Adrenal gland (tissue), 5 donors: ENCODE results near the gene TDRD3.

Experiments
- POLR2A ChIP-seq, 2 donors: fragments of 450-650 bp; IDR thresholded peaks; one replicate each; pipeline ENCODE4 v1.6.1; 2017; ENCODE audit warnings: antibody characterized with exemption in 2 of 2, mild to moderate bottlenecking in 2 of 2, moderate library complexity in 1 of 2
- TF ChIP-seq, protein P1 (sequence below), 6 experiments: fragments of 450-650 bp in 4 of 6; fragments of 200-600 bp in 2 of 6; sonication (generic) in 1 of 6; IDR thresholded peaks; 1 replicate in 5 of 6; 2 replicates in 1 of 6; pipeline versions ENCODE4 v1.5.1 to v1.8.0; 2016 to 2021; ENCODE audit warnings: antibody characterized with exemption in 6 of 6, mild to moderate bottlenecking in 2 of 6, moderate library complexity in 1 of 6
- donor health status: DM: no; HTN: no; CAD: no.

GRCh38 chr13:60494296-60494695, 97.3 kb downstream of the TDRD3 start:
- no peak for TF ChIP-seq POLR2A (IDR thresholded peaks at IDR 0.05)
- TF ChIP-seq, protein P1, sequence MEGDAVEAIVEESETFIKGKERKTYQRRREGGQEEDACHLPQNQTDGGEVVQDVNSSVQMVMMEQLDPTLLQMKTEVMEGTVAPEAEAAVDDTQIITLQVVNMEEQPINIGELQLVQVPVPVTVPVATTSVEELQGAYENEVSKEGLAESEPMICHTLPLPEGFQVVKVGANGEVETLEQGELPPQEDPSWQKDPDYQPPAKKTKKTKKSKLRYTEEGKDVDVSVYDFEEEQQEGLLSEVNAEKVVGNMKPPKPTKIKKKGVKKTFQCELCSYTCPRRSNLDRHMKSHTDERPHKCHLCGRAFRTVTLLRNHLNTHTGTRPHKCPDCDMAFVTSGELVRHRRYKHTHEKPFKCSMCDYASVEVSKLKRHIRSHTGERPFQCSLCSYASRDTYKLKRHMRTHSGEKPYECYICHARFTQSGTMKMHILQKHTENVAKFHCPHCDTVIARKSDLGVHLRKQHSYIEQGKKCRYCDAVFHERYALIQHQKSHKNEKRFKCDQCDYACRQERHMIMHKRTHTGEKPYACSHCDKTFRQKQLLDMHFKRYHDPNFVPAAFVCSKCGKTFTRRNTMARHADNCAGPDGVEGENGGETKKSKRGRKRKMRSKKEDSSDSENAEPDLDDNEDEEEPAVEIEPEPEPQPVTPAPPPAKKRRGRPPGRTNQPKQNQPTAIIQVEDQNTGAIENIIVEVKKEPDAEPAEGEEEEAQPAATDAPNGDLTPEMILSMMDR (IDR thresholded peaks at IDR 0.05) = no peak
